GM15510 (cell line): ENCODE data around the gene RAB14.

Experiments used
- POLR2A ChIP-seq: IDR thresholded peaks from 3 replicates; pipeline ENCODE4 v1.6.1; 2011; ENCODE audit warnings: borderline replicate concordance; ENCODE audit not compliant: insufficient read length; ENCODE audit errors: extremely low read depth

RAB14 gene

DNA sequence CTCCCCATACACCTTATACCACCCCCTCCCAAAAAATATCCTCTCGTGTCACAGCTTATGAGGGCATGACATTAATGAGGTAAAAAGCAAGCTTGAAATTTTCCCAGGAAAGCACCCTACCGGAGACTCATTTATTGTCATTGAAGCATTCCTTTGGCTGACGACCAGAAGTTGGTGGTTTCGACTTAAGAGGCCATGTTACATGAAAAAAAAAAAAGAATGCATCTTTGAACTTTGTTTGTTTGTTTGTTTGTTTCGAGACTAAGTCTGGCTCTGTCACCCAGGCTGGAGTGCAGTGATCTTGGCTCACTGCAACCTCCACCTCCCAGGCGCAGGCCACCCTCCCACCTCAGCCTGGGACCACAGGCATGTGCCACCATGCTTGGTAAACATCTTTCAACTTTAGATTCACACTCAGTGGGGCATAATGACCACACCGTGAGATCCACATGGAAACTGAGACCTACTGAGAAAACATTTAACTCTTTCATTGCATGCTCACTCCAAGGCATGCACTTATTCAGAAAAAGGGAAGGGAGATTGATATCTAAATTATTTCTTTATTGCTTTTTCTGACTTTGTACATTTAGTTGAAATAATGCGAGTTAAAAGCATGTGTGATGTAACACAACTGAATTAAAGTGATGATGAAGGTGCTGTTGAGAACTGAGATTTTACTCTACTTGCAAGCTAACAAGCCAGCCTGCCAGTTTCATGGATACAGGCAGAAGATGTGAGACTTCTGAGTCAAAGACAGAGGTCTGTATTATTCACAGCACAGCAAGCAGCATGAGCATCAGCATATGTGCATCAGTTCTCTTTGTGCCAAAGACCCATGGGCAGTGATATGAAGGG, 5.1 kb upstream of the RAB14 start:
- no peak for TF ChIP-seq POLR2A

DNA sequence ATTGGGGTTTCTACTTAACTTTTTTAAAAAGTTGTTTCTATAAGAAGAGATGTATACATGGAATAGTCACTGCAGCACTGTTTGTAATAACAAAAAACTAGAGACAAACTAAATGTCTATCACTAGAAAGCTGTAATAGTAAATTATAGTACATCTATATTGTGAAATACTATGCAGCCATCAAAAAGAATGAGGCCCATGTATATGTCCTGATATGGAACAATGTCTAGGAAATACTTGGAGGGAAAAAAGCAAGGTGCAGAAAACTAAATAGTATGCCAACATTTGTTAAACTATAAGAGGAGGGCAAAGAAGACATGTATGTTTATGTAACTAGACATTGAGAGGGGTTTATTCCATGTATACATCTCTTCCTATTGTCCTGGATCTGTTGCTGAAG, 2.9 kb upstream of the RAB14 start:
- TF ChIP-seq POLR2A, result no peak

- TF ChIP-seq POLR2A, result no peak
These were observed 2.5 kb upstream of the RAB14 start for GRCh38 chr9:121204121-121204520.

- no peak for TF ChIP-seq POLR2A
These were observed 478 bp downstream of the RAB14 start for GRCh38 chr9:121201045-121201737.

GRCh38 chr9:121200356-121200755, 1.3 kb downstream of the RAB14 start:
- no peak for TF ChIP-seq POLR2A

GRCh38 chr9:121199921-121200320, 1.7 kb downstream of the RAB14 start:
- TF ChIP-seq POLR2A, result no peak

- no peak for TF ChIP-seq POLR2A
These were observed 3.1 kb downstream of the RAB14 start for GRCh38 chr9:121198512-121199042.

DNA sequence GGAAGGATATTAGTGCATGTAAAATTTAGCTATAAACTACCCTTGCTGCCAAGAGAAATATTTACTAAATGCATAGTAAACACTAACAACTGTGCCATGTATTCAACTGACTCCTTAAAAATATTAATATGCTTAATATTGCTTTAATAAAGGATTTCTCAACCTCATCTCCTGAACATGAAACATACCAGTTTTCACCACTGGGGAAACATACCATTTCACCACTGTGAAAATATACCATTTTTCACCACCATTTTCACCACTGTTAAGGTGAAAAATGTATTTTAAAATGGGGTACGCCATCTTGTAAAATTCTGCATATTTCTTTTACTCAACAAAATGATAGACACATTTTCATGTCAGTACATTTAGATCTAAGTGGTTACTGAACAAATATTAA, 4.5 kb downstream of the RAB14 start:
- no peak for TF ChIP-seq POLR2A

DNA sequence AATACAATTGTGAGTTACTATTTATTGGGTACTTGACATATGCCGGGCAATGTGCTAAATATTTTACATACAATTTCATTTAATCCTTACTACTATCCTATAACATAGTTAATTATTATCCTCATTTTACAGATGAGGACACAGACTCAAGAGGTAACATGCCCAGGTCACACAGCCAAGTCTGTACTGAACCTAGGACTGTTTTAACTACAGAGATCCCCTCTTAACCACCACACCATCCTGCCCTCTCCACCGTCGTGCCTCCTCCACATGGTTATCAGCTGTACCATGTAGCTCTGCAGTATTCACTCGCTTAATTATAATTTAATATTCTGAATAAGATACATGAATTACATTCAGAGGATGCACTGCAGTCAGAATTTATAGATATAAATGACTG, 5.3 kb downstream of the RAB14 start:
- no peak for TF ChIP-seq POLR2A

DNA sequence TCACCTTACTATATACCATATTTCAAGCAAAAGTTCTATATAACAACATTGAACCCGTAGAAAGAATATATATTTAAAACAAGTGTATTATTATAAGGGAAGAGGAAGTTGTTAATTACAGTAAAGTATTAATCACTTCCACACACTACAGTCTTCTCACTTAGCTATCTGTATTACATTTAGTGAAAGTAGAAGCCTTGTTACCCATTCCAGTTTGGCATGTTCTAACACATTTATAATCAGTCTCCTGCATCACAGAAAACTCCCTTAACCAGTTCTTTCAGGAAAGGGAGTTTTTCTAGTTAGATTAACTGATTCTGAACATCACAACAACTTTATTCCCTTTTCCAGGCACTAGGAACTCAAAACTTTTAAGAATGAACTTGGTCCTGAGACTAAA, 6.9 kb downstream of the RAB14 start:
- TF ChIP-seq POLR2A, result no peak

DNA sequence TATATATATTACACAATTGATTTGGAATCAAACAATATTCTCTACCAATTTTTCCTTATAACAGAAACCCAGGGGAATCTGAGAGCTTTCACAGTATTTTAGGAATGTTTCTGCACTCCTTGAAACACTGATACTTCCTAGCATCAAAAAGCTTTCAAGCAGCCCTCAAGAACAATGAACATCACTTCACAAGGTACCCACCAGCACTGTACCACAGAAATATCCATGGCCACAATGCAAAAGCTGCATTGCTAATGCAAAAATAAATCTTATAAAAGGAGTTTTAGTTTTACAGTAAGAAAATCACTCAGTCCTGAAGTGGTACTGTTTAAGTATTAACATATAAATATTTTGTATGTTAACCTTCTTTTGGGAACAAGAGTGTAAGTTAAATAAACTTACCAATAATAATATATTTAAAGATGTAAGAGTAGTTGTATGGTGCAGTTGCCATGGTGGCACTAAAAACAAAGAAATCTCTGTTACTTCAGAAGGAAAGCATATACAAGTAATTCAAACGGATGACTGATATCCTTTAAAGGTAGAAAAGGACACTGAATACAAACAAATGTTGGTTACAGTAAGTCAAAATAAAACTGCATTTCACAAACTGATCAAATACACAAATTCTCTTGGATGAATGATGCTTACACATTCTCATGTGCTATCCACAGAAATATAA, 8.6 kb downstream of the RAB14 start:
- TF ChIP-seq POLR2A, result no peak

DNA sequence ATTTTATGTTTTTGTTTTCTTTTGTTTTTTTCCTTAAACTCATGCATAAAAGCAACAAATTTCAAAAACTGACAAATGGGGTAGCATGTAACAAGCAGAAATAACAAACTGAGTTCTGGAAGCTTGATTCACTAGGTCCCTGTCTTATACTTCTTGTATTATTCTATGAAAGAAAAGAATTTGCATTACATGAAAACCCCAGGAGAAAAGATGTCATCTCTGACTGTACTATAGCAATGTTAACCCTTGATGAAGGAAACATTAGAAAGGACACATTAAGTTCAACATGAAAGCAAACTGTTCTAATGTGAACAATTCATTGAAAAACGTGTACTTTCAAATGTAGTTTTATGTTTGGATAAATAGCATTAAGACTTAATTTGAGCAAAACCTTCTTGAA, 9.2 kb downstream of the RAB14 start:
- no peak for TF ChIP-seq POLR2A

DNA sequence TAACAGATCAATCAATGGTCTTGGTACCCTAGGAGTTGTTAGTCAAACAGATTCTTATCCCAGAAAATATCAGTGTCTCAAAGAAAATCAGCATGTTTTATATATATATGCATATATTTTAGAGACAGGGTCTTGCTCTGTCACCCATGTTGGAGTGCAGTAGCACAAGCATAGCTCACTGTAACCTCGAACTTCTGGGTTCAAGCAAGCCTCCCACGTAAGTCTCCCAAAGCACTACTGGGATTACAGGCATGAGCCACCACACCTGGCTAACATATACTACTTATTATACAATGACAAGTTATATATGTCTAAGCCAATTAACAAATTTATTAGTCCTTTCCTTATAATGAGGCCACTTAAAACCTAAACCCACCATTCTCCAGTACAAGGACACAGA, 10.4 kb downstream of the RAB14 start:
- no peak for TF ChIP-seq POLR2A

GRCh38 chr9:121189660-121190059, 12.0 kb downstream of the RAB14 start:
- TF ChIP-seq POLR2A, result no peak

- TF ChIP-seq POLR2A, result no peak
These were observed 12.7 kb downstream of the RAB14 start for GRCh38 chr9:121189006-121189405.
